ENCODE measurements around the gene ERN1.
"Not testable (repeated sequence)": the region's sequence is repeated elsewhere in the genome, so short reads cannot be mapped to it uniquely, and the experiment has no call there.

The ERN1 gene

GRCh38 chr17:64022611-64023063 lies 107.3 kb downstream of the ERN1 start:
- DNase-seq, result no peak

- DNase-seq, result no peak
These were observed 109.7 kb downstream of the ERN1 start, which contains the start of gene ICAM2 for GRCh38 chr17:64020056-64020766. Gene ICAM2, minus strand, starts transcription at chr17:64020633. Its CDS starts 13,942 bp downstream, at chr17:64006691.

- DNase-seq, result not testable (repeated sequence)
These were observed 110.4 kb downstream of the ERN1 start for GRCh38 chr17:64019551-64019961.

- DNase-seq, result no peak
These were observed 112.5 kb downstream of the ERN1 start for GRCh38 chr17:64017381-64017980.

- no peak for DNase-seq
These were observed 113.0 kb downstream of the ERN1 start for GRCh38 chr17:64016974-64017373.

GRCh38 chr17:64016231-64016784 lies 113.6 kb downstream of the ERN1 start:
- no peak for DNase-seq

- no peak for DNase-seq
These were observed 114.5 kb downstream of the ERN1 start for GRCh38 chr17:64015447-64015846.

GRCh38 chr17:64009571-64010402 lies 120.2 kb downstream of the ERN1 start:
- DNase-seq, result no peak

- no peak for DNase-seq
These were observed 121.1 kb downstream of the ERN1 start for GRCh38 chr17:64008830-64009229.

GRCh38 chr17:64008346-64008745 lies 121.6 kb downstream of the ERN1 start:
- DNase-seq, result no peak

GRCh38 chr17:64007838-64008282 lies 122.1 kb downstream of the ERN1 start:
- no peak for DNase-seq

GRCh38 chr17:64007089-64007837 lies 122.7 kb downstream of the ERN1 start:
- not testable (repeated sequence) for DNase-seq

GRCh38 chr17:64006361-64007088 lies 123.4 kb downstream of the ERN1 start:
- DNase-seq, result no peak

GRCh38 chr17:64005734-64006167 lies 124.2 kb downstream of the ERN1 start:
- DNase-seq, result no peak

GRCh38 chr17:64004903-64005733 lies 124.8 kb downstream of the ERN1 start:
- no peak for DNase-seq

GRCh38 chr17:64004218-64004770 lies 125.7 kb downstream of the ERN1 start:
- no peak for DNase-seq

GRCh38 chr17:64003526-64004121 lies 126.3 kb downstream of the ERN1 start:
- DNase-seq, result no peak

- no peak for DNase-seq
These were observed 127.1 kb downstream of the ERN1 start for GRCh38 chr17:64002658-64003525.

All from NCI-H2171 (cell line).